Measurements from ENCODE around the gene MED16. TPM values are rescaled to one million over a fixed set of nuclear protein-coding genes. Genes with fewer than 3 reads are reported as not detected.
"Not testable (repeated sequence)": the region's sequence is repeated elsewhere in the genome, so short reads cannot be mapped to it uniquely, and the experiment has no call there.

The MED16 gene
- total RNA-seq, 3 donors from 2014 or later, result 14.9 to 33.1 (median 32.8) TPM

DNA sequence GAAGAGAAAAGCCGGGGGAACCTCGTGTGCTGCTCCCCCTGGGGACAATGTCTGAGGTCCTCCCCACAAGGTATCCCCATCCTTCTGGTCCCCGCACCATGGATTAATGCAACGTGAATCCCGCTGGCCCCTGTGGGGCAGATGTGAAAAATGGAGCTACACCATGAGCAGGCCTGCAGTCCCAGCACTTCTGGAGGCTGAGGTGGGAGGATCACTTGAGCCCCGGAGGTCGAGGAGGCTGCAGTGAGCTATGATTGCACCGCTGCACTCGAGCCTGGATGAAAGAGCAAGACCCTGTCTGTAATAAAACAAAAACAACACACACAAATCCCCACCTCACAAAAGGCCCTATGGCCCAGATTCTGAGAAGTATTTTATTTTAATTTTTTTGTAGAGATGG is 34.7 kb downstream of the MED16 start:
- H3K4me1 ChIP-seq, result peaks cover 6 to 10% of the 10 kb centered on the region in 2 donors
- peaks cover 4% of the 10 kb centered on the region in 2 donors for H3K27me3 ChIP-seq
- H3K27ac ChIP-seq, result peak overlapping the region in 1 of 2 donors; percentile 75
- no peak for TF ChIP-seq POLR2A (IDR thresholded peaks at IDR 0.05)
- TF ChIP-seq, protein P1, sequence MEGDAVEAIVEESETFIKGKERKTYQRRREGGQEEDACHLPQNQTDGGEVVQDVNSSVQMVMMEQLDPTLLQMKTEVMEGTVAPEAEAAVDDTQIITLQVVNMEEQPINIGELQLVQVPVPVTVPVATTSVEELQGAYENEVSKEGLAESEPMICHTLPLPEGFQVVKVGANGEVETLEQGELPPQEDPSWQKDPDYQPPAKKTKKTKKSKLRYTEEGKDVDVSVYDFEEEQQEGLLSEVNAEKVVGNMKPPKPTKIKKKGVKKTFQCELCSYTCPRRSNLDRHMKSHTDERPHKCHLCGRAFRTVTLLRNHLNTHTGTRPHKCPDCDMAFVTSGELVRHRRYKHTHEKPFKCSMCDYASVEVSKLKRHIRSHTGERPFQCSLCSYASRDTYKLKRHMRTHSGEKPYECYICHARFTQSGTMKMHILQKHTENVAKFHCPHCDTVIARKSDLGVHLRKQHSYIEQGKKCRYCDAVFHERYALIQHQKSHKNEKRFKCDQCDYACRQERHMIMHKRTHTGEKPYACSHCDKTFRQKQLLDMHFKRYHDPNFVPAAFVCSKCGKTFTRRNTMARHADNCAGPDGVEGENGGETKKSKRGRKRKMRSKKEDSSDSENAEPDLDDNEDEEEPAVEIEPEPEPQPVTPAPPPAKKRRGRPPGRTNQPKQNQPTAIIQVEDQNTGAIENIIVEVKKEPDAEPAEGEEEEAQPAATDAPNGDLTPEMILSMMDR (IDR thresholded peaks at IDR 0.05), result no peak
- no peaks in the 10 kb centered on the region for H3K36me3 ChIP-seq
- DNase-seq (ENCODE audit: low spot score in 2 of 2), result no peak
- H3K9me3 ChIP-seq, result no peaks in the 10 kb centered on the region
- H3K4me3 ChIP-seq, result no peak overlapping the region
- intact Hi-C loops (cut with DNase I; ENCODE audit: low total_unique reads), result loop anchor here (5.0 kb wide), 2 partner anchors 59 to 124 kb away; partner anchors contain the start of genes KISS1R and WDR18

DNA sequence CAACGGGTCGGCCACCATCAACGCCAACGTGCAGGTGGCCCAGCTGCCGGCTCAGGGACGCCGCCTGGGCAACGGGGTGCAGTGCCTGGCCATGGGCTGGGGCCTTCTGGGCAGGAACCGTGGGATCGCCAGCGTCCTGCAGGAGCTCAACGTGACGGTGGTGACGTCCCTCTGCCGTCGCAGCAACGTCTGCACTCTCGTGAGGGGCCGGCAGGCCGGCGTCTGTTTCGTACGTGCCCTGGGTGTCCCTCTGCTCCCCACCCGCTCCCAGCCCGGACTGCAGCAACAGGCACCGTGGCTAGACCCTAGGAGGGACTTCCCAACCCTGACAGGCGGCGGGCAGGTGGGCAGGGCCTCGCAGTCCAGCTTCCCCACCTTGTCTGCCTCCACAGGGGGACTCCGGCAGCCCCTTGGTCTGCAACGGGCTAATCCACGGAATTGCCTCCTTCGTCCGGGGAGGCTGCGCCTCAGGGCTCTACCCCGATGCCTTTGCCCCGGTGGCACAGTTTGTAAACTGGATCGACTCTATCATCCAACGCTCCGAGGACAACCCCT is 37.3 kb downstream of the MED16 start:
- TF ChIP-seq POLR2A (IDR thresholded peaks at IDR 0.05) (no peak), POLR2AphosphoS5 (IDR thresholded peaks at IDR 0.05) (no peak)
- TF ChIP-seq, protein P1 (IDR thresholded peaks at IDR 0.05), result no peak
- H3K27me3 ChIP-seq, result peaks cover 9 to 21% of the 10 kb centered on the region in 2 donors
- intact Hi-C loops (cut with DNase I; ENCODE audit: low total_unique reads), result loop anchor here (5.0 kb wide), 2 partner anchors 62 to 127 kb away; partner anchors contain the start of genes KISS1R and WDR18
- no peak overlapping the region for H3K4me3 ChIP-seq
- H3K9me3 ChIP-seq, result no peaks in the 10 kb centered on the region
- no peaks in the 10 kb centered on the region for H3K36me3 ChIP-seq
- no peak for DNase-seq (ENCODE audit: low spot score in 2 of 2)
- peaks cover 0 to 7% of the 10 kb centered on the region in 2 donors for H3K4me1 ChIP-seq
- no peak overlapping the region for H3K27ac ChIP-seq

DNA sequence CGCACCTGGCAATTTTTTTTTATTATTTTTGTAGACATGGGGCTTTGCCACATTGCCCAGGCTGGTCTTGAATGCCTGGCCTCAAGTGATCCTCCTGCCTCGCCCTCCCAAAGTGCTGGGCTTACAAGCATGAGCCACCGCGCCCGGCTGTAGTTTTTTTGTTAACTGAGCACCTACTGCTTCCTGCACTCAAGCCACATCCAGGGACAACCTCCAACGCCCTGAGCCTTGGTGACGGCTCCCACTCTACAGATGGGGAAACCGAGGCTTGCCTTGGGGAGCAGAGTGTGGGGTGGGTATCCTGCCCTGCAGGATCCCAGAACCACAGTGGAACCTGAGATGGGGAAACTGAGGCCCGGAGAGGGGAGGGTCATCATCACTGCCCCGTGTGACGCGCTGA is 37.8 kb downstream of the MED16 start:
- peaks cover 6 to 21% of the 10 kb centered on the region in 2 donors for H3K27me3 ChIP-seq
- H3K27ac ChIP-seq, result no peak overlapping the region
- no peak overlapping the region for H3K4me3 ChIP-seq
- peaks cover 0 to 2% of the 10 kb centered on the region in 2 donors for H3K4me1 ChIP-seq
- H3K9me3 ChIP-seq, result no peaks in the 10 kb centered on the region
- DNase-seq (ENCODE audit: low spot score in 2 of 2), result no peak
- no peak for TF ChIP-seq POLR2A (IDR thresholded peaks at IDR 0.05)
- TF ChIP-seq, protein P1 (IDR thresholded peaks at IDR 0.05), result no peak
- no peak for TF ChIP-seq POLR2AphosphoS5 (IDR thresholded peaks at IDR 0.05)
- intact Hi-C loops (cut with DNase I; ENCODE audit: low total_unique reads), result loop anchor here (5.0 kb wide), 2 partner anchors 62 to 127 kb away; partner anchors contain the start of genes KISS1R and WDR18
- no peaks in the 10 kb centered on the region for H3K36me3 ChIP-seq

DNA sequence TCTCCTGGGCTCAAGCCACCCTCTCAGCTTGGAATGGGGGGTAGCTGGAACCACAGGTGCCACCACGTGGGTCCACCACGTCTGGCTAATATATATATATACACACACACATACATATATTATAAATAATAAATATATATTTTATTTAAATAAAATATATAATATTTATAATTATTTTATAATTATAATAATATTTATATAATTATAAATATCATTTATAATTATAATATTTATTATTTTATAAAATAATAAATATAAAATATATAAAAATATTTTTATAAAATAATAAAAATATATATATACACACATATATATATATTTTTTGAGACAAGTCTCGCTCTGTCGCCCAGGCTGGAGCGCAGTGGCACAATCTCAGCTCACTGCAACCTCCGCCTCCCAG is 38.4 kb downstream of the MED16 start:
- intact Hi-C loops (cut with DNase I; ENCODE audit: low total_unique reads), result no loop called here
- no peaks in the 10 kb centered on the region for H3K36me3 ChIP-seq
- H3K27ac ChIP-seq, result no peak overlapping the region
- H3K9me3 ChIP-seq, result no peaks in the 10 kb centered on the region
- no peaks in the 10 kb centered on the region for H3K4me1 ChIP-seq
- H3K4me3 ChIP-seq, result no peak overlapping the region
- TF ChIP-seq POLR2AphosphoS5 (IDR thresholded peaks at IDR 0.05), result no peak
- TF ChIP-seq, protein P1 (IDR thresholded peaks at IDR 0.05), result no peak
- TF ChIP-seq POLR2A (IDR thresholded peaks at IDR 0.05), result no peak
- DNase-seq (ENCODE audit: low spot score in 2 of 2), result no peak
- peaks cover 6 to 21% of the 10 kb centered on the region in 2 donors for H3K27me3 ChIP-seq

DNA sequence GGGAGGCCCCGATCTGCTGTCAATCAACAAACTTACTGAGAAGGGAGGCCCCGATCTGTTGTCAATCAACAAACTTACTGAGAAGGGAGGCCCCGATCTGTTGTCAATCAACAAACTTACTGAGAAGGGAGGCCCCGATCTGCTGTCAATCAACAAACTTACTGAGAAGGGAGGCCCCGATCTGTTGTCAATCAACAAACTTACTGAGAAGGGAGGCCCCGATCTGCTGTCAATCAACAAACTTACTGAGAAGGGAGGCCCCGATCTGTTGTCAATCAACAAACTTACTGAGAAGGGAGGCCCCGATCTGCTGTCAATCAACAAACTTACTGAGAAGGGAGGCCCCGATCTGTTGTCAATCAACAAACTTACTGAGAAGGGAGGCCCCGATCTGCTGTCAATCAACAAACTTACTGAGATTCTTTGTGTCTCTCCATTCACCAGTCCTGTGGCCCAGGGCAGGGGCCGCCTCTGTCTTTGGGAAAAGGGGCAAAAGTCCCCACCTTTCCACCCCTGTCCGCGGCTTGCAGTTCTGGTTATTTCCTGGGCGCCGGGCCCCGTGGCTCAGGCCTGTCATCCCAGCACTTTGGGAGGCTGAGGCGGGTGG is 39.3 kb downstream of the MED16 start:
- H3K4me3 ChIP-seq; H3K4me1 ChIP-seq; H3K27ac ChIP-seq; H3K9me3 ChIP-seq; intact Hi-C loops (cut with DNase I; ENCODE audit: low total_unique reads); H3K36me3 ChIP-seq; DNase-seq (ENCODE audit: low spot score in 2 of 2): not testable (repeated sequence)
- peaks cover 6 to 21% of the 10 kb centered on the region in 2 donors for H3K27me3 ChIP-seq
